Measurements from ENCODE around the gene DUSP2.

The DUSP2 gene

DNA sequence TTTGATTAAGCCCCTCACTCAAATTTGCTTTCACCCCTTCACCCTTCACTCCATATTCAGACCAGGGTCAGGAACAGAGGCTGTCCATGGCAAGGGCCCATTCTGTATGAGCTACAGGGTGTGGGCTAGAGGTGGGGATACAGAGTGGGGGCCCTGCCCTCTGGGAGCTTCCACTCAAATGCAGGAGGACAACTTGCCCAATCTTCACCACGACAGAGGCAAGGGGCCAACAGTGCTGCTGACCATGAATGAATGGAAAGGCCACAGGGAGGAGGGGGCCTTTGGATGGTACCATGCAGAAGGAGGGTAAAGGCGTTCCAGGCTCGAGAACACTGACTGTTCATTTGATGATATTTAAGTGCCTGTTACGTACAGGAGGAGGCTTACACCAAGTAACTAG is 51.7 kb downstream of the DUSP2 start:
- TF ChIP-seq, protein P1, sequence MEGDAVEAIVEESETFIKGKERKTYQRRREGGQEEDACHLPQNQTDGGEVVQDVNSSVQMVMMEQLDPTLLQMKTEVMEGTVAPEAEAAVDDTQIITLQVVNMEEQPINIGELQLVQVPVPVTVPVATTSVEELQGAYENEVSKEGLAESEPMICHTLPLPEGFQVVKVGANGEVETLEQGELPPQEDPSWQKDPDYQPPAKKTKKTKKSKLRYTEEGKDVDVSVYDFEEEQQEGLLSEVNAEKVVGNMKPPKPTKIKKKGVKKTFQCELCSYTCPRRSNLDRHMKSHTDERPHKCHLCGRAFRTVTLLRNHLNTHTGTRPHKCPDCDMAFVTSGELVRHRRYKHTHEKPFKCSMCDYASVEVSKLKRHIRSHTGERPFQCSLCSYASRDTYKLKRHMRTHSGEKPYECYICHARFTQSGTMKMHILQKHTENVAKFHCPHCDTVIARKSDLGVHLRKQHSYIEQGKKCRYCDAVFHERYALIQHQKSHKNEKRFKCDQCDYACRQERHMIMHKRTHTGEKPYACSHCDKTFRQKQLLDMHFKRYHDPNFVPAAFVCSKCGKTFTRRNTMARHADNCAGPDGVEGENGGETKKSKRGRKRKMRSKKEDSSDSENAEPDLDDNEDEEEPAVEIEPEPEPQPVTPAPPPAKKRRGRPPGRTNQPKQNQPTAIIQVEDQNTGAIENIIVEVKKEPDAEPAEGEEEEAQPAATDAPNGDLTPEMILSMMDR (IDR thresholded peaks at IDR 0.05; ENCODE audit: low read depth, low read length), result no peak

More for the DNA sequence above, 51.7 kb downstream of the DUSP2 start:
- H3K4me3 ChIP-seq (ENCODE audit: low read depth, low read length), result no peak overlapping the region
